GM10266 (cell line): ENCODE results near the gene C5.
"Not testable (repeated sequence)": the region's sequence is repeated elsewhere in the genome, so short reads cannot be mapped to it uniquely, and the experiment has no call there.

ENCODE experiments used
- DNase-seq: peaks from one replicate; pipeline ENCODE4 v3.0.0; 2012; ENCODE audit errors: extremely low spot score
- CTCF ChIP-seq: IDR thresholded peaks from 2 replicates; pipeline ENCODE4 v1.5.1; 2012; ENCODE audit warnings: mild to moderate bottlenecking, low read depth; ENCODE audit not compliant: control insufficient read depth, insufficient read depth; ENCODE audit errors: missing control alignments

The C5 gene

GRCh38 chr9:120971938-120972337 lies 78.1 kb downstream of the C5 start:
- no peak for TF ChIP-seq CTCF
- DNase-seq = no peak

- DNase-seq = not testable (repeated sequence)
These were observed 78.6 kb downstream of the C5 start for GRCh38 chr9:120971471-120971870.

GRCh38 chr9:120970244-120970643 lies 79.8 kb downstream of the C5 start:
- no peak for TF ChIP-seq CTCF
- no peak for DNase-seq

- no peak for TF ChIP-seq CTCF
- no peak for DNase-seq
These were observed 84.1 kb downstream of the C5 start for GRCh38 chr9:120966013-120966369.

GRCh38 chr9:120965344-120966012 lies 84.6 kb downstream of the C5 start:
- no peak for DNase-seq
- TF ChIP-seq CTCF = no peak

- no peak for TF ChIP-seq CTCF
- no peak for DNase-seq
These were observed 88.1 kb downstream of the C5 start for GRCh38 chr9:120961936-120962335.

- TF ChIP-seq CTCF = no peak
- no peak for DNase-seq
These were observed 90.1 kb downstream of the C5 start for GRCh38 chr9:120960001-120960400.

GRCh38 chr9:120956862-120957261 lies 93.2 kb downstream of the C5 start:
- no peak for TF ChIP-seq CTCF
- no peak for DNase-seq
